ENCODE results near the gene ARHGEF40. TPM values are rescaled to one million over a fixed set of nuclear protein-coding genes. Genes with fewer than 3 reads are reported as not detected.

Gene ARHGEF40
- total RNA-seq, 1 experiment from 2014 or later: 74.2 TPM

DNA sequence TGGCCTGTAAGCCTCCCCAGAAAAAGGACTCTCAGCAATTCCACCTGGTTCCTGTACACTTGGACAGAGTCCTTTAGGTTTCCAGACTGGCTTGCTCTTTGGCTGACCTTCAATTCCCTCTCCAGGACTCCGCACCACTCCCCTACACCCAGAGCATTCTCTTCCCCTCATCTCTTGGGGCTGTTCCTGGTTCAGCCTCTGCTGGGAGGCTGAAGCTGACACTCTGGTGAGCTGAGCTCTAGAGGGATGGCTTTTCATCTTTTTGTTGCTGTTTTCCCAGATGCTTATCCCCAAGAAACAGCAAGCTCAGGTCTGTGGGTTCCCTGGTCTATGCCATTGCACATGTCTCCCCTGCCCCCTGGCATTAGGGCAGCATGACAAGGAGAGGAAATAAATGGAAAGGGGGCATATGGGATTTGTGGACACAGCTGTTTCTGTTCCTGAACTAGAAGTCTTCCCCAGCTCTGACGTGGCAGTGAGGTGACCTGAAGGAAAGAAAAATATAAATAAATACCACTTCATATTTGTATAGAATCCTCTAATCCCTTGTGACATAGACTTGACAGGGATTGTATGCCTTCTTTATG is 26.6 kb upstream of the ARHGEF40 start:
- Mint-ChIP-seq H3K36me3 (no peaks in the 10 kb centered on the region), H3K27ac (no peak overlapping the region), H3K4me3 (no peak overlapping the region), H3K9me3 (no peaks in the 10 kb centered on the region), H3K4me1 (peaks cover 21% of the 10 kb centered on the region), H3K27me3 (ENCODE audit: low read depth) (peaks cover 3% of the 10 kb centered on the region; the same call in 1 of the 2 replicates)
- CTCF ChIA-PET: interaction anchor here (1.0 to 7.0 kb wide), 7 partner anchors 11 to 298 kb away, joined by 3 to 670 read pairs (median 5); no protein-coding TSS in a partner anchor
- POLR2A ChIA-PET: no interaction called here
- no peak for DNase-seq (ENCODE audit: low spot score)
- TF ChIP-seq NR3C1 (CRISPR knock-in tag; conservative IDR thresholded peaks at IDR 0.05; ENCODE audit: low read depth): no peak
- no peak for TF ChIP-seq GTF2I (CRISPR knock-in tag; conservative IDR thresholded peaks at IDR 0.05)
- TF ChIP-seq, protein P1, sequence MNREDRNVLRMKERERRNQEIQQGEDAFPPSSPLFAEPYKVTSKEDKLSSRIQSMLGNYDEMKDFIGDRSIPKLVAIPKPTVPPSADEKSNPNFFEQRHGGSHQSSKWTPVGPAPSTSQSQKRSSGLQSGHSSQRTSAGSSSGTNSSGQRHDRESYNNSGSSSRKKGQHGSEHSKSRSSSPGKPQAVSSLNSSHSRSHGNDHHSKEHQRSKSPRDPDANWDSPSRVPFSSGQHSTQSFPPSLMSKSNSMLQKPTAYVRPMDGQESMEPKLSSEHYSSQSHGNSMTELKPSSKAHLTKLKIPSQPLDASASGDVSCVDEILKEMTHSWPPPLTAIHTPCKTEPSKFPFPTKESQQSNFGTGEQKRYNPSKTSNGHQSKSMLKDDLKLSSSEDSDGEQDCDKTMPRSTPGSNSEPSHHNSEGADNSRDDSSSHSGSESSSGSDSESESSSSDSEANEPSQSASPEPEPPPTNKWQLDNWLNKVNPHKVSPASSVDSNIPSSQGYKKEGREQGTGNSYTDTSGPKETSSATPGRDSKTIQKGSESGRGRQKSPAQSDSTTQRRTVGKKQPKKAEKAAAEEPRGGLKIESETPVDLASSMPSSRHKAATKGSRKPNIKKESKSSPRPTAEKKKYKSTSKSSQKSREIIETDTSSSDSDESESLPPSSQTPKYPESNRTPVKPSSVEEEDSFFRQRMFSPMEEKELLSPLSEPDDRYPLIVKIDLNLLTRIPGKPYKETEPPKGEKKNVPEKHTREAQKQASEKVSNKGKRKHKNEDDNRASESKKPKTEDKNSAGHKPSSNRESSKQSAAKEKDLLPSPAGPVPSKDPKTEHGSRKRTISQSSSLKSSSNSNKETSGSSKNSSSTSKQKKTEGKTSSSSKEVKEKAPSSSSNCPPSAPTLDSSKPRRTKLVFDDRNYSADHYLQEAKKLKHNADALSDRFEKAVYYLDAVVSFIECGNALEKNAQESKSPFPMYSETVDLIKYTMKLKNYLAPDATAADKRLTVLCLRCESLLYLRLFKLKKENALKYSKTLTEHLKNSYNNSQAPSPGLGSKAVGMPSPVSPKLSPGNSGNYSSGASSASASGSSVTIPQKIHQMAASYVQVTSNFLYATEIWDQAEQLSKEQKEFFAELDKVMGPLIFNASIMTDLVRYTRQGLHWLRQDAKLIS (CRISPR knock-in tag; IDR thresholded peaks at IDR 0.05; ENCODE audit: borderline replicate concordance): no peak
- no peak for TF ChIP-seq ZNF232 (CRISPR knock-in tag; IDR thresholded peaks at IDR 0.05)
- TF ChIP-seq TP53 (CRISPR knock-in tag; IDR thresholded peaks at IDR 0.05): no peak
- TF ChIP-seq NFYB (CRISPR knock-in tag; conservative IDR thresholded peaks at IDR 0.05; ENCODE audit: low read depth): no peak
- TF ChIP-seq ZNF396 (CRISPR knock-in tag; IDR thresholded peaks at IDR 0.05; ENCODE audit: borderline replicate concordance): no peak
- TF ChIP-seq, protein P2, sequence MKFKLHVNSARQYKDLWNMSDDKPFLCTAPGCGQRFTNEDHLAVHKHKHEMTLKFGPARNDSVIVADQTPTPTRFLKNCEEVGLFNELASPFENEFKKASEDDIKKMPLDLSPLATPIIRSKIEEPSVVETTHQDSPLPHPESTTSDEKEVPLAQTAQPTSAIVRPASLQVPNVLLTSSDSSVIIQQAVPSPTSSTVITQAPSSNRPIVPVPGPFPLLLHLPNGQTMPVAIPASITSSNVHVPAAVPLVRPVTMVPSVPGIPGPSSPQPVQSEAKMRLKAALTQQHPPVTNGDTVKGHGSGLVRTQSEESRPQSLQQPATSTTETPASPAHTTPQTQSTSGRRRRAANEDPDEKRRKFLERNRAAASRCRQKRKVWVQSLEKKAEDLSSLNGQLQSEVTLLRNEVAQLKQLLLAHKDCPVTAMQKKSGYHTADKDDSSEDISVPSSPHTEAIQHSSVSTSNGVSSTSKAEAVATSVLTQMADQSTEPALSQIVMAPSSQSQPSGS (CRISPR knock-in tag; IDR thresholded peaks at IDR 0.05; ENCODE audit: borderline replicate concordance, low read depth): no peak
- no peak for TF ChIP-seq ESRRA (CRISPR knock-in tag; IDR thresholded peaks at IDR 0.05; ENCODE audit: borderline replicate concordance)
- TF ChIP-seq, protein P3, sequence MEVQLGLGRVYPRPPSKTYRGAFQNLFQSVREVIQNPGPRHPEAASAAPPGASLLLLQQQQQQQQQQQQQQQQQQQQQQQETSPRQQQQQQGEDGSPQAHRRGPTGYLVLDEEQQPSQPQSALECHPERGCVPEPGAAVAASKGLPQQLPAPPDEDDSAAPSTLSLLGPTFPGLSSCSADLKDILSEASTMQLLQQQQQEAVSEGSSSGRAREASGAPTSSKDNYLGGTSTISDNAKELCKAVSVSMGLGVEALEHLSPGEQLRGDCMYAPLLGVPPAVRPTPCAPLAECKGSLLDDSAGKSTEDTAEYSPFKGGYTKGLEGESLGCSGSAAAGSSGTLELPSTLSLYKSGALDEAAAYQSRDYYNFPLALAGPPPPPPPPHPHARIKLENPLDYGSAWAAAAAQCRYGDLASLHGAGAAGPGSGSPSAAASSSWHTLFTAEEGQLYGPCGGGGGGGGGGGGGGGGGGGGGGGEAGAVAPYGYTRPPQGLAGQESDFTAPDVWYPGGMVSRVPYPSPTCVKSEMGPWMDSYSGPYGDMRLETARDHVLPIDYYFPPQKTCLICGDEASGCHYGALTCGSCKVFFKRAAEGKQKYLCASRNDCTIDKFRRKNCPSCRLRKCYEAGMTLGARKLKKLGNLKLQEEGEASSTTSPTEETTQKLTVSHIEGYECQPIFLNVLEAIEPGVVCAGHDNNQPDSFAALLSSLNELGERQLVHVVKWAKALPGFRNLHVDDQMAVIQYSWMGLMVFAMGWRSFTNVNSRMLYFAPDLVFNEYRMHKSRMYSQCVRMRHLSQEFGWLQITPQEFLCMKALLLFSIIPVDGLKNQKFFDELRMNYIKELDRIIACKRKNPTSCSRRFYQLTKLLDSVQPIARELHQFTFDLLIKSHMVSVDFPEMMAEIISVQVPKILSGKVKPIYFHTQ (CRISPR knock-in tag; IDR thresholded peaks at IDR 0.05): no peak
- no peak for TF ChIP-seq SOX15 (CRISPR knock-in tag; IDR thresholded peaks at IDR 0.05)
- no peak for TF ChIP-seq CREB1 (CRISPR knock-in tag; IDR thresholded peaks at IDR 0.05)
- TF ChIP-seq, protein P4, sequence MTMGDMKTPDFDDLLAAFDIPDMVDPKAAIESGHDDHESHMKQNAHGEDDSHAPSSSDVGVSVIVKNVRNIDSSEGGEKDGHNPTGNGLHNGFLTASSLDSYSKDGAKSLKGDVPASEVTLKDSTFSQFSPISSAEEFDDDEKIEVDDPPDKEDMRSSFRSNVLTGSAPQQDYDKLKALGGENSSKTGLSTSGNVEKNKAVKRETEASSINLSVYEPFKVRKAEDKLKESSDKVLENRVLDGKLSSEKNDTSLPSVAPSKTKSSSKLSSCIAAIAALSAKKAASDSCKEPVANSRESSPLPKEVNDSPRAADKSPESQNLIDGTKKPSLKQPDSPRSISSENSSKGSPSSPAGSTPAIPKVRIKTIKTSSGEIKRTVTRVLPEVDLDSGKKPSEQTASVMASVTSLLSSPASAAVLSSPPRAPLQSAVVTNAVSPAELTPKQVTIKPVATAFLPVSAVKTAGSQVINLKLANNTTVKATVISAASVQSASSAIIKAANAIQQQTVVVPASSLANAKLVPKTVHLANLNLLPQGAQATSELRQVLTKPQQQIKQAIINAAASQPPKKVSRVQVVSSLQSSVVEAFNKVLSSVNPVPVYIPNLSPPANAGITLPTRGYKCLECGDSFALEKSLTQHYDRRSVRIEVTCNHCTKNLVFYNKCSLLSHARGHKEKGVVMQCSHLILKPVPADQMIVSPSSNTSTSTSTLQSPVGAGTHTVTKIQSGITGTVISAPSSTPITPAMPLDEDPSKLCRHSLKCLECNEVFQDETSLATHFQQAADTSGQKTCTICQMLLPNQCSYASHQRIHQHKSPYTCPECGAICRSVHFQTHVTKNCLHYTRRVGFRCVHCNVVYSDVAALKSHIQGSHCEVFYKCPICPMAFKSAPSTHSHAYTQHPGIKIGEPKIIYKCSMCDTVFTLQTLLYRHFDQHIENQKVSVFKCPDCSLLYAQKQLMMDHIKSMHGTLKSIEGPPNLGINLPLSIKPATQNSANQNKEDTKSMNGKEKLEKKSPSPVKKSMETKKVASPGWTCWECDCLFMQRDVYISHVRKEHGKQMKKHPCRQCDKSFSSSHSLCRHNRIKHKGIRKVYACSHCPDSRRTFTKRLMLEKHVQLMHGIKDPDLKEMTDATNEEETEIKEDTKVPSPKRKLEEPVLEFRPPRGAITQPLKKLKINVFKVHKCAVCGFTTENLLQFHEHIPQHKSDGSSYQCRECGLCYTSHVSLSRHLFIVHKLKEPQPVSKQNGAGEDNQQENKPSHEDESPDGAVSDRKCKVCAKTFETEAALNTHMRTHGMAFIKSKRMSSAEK (CRISPR knock-in tag; IDR thresholded peaks at IDR 0.05; ENCODE audit: borderline replicate concordance): no peak
- TF ChIP-seq, protein P5, sequence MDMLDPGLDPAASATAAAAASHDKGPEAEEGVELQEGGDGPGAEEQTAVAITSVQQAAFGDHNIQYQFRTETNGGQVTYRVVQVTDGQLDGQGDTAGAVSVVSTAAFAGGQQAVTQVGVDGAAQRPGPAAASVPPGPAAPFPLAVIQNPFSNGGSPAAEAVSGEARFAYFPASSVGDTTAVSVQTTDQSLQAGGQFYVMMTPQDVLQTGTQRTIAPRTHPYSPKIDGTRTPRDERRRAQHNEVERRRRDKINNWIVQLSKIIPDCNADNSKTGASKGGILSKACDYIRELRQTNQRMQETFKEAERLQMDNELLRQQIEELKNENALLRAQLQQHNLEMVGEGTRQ (CRISPR knock-in tag; IDR thresholded peaks at IDR 0.05): no peak
- TF ChIP-seq ETV6 (CRISPR knock-in tag; IDR thresholded peaks at IDR 0.05): no peak
- TF ChIP-seq, protein P6, sequence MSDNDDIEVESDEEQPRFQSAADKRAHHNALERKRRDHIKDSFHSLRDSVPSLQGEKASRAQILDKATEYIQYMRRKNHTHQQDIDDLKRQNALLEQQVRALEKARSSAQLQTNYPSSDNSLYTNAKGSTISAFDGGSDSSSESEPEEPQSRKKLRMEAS (CRISPR knock-in tag; IDR thresholded peaks at IDR 0.05): no peak
- TF ChIP-seq TEAD1 (CRISPR knock-in tag; IDR thresholded peaks at IDR 0.05): no peak
- TF ChIP-seq NR1H2 (CRISPR knock-in tag; IDR thresholded peaks at IDR 0.05): no peak
- TF ChIP-seq ZNF219 (CRISPR knock-in tag; IDR thresholded peaks at IDR 0.05; ENCODE audit: borderline replicate concordance): no peak
- no peak for ATAC-seq

Data from WTC11 (cell line).